GM19035 (cell line): ENCODE data around the gene SNX27.

Experiments
- ATAC-seq: cut with Tn5 transposase; IDR thresholded peaks from one replicate; pipeline ENCODE4 v1.9.1; 2021; ENCODE audit not compliant: unreplicated experiment

SNX27 gene

GRCh38 chr1:151611832-151612500 lies at the start of gene SNX27:
SNX27 (plus strand) TSS chr1:151612050; CDS start chr1:151612202, 152 bp downstream.
- ATAC-seq, result peak; percentile 94

GRCh38 chr1:151562661-151563060 lies 49.2 kb upstream of the SNX27 start:
- ATAC-seq, result no peak

GRCh38 chr1:151563376-151563775 lies 48.5 kb upstream of the SNX27 start:
- no peak for ATAC-seq

GRCh38 chr1:151565502-151566189 lies 46.2 kb upstream of the SNX27 start:
- no peak for ATAC-seq

- no peak for ATAC-seq
Observed at GRCh38 chr1:151568626-151569088, 43.2 kb upstream of the SNX27 start.

GRCh38 chr1:151570819-151571218 lies 41.0 kb upstream of the SNX27 start:
- no peak for ATAC-seq

GRCh38 chr1:151574575-151575529 lies 37.0 kb upstream of the SNX27 start:
- no peak for ATAC-seq

GRCh38 chr1:151577173-151577572 lies 34.7 kb upstream of the SNX27 start:
- no peak for ATAC-seq

- ATAC-seq, result no peak
Observed at GRCh38 chr1:151578941-151579340, 32.9 kb upstream of the SNX27 start.

- ATAC-seq, result no peak
Observed at GRCh38 chr1:151579436-151580225, 32.2 kb upstream of the SNX27 start.

- no peak for ATAC-seq
Observed at GRCh38 chr1:151581451-151581850, 30.4 kb upstream of the SNX27 start.

GRCh38 chr1:151581921-151582320 lies 29.9 kb upstream of the SNX27 start:
- ATAC-seq, result no peak

- ATAC-seq, result no peak
Observed at GRCh38 chr1:151583796-151584195, 28.1 kb upstream of the SNX27 start.

GRCh38 chr1:151584278-151584677 lies 27.6 kb upstream of the SNX27 start:
- ATAC-seq, result no peak

GRCh38 chr1:151584780-151585179 lies 27.1 kb upstream of the SNX27 start:
- ATAC-seq, result no peak

GRCh38 chr1:151585622-151586021 lies 26.2 kb upstream of the SNX27 start:
- ATAC-seq, result no peak

- ATAC-seq, result no peak
Observed at GRCh38 chr1:151590961-151591360, 20.9 kb upstream of the SNX27 start.

GRCh38 chr1:151593730-151594129 lies 18.1 kb upstream of the SNX27 start:
- no peak for ATAC-seq

GRCh38 chr1:151594143-151594625 lies 17.7 kb upstream of the SNX27 start:
- no peak for ATAC-seq

- no peak for ATAC-seq
Observed at GRCh38 chr1:151596166-151596953, 15.5 kb upstream of the SNX27 start.
